Hepatocyte (in vitro differentiated cells): ENCODE data around the gene LUC7L.

ENCODE experiments used
- CTCF ChIP-seq: fragments of 200-600 bp; sonication (generic); IDR thresholded peaks from 2 replicates; pipeline ENCODE4 v1.5.1; 2016; ENCODE audit warnings: antibody characterized with exemption, mild to moderate bottlenecking; ENCODE audit not compliant: poor library complexity
- EZH2 ChIP-seq: fragments of 200-600 bp; sonication (generic); IDR thresholded peaks from 2 replicates; pipeline ENCODE4 v1.6.1; 2016; ENCODE audit warnings: antibody characterized with exemption, mild to moderate bottlenecking, borderline replicate concordance

DNA sequence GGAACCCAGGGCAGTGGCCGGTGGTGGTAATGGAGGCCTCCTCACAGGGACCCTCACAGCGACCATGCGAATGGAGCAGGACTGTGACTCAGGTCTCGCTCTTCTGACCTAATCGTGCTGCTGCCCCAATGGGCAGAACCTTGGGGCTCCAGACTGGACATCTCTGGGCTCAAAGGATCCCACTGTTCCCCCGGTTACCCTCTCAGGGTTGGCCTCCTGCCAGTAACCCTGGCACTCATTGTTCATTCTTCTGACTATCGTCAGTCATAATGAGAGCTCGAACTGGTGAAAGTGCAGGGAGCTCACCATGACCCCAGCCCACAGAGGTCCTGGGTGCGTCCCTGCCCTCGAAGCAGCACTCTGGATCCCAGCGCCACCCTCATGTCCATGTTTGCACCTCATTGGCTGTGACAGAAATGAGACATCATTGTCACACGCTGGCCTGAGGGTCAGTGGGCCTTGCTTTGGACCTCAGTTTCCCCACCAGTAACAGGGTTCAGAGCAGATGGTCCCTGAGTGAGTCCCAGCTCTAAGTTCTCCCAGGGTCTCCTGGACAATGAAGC lies 86.8 kb downstream of the LUC7L start:
- no peak for TF ChIP-seq CTCF
- no peak for TF ChIP-seq EZH2
